Measurements from ENCODE around the gene BMPR1B.

DNA sequence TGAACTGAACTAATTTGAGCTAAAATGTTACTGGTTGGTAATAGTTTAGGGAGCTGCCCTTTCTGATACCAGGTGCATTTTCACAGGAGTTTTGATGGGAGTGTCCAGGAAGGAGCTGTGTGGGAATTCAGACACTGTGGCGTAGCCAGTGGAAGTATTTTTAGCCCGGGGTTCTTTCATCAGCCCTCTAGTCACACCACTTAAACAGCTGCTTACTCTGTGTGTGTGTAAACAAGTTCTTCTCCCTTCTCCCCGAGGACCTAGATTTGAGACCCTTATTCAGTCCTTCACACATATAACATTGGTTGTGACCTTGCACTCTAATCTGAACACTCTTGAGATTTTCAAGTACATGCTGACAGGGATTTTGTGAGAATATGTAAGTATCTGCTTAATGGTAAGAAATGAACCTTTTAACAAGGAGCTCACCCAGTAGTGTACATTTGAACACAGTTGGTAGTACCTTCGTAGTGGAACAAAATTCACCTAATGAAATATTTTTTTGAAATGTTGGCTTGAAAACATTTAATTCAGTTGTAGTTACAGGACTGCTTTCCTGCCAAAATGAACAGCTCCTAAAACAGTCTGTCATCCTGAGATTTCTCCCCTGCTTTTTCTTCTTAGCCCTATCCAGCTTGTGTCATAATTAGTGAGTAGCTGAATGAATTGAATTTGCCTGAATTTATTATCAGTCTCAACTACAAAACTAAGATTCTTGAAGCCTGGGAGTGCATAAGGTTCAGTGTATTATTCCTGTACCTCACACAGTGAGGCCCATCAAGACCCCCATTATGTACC is 61.8 kb downstream of the BMPR1B start:
- TF ChIP-seq, protein P1, sequence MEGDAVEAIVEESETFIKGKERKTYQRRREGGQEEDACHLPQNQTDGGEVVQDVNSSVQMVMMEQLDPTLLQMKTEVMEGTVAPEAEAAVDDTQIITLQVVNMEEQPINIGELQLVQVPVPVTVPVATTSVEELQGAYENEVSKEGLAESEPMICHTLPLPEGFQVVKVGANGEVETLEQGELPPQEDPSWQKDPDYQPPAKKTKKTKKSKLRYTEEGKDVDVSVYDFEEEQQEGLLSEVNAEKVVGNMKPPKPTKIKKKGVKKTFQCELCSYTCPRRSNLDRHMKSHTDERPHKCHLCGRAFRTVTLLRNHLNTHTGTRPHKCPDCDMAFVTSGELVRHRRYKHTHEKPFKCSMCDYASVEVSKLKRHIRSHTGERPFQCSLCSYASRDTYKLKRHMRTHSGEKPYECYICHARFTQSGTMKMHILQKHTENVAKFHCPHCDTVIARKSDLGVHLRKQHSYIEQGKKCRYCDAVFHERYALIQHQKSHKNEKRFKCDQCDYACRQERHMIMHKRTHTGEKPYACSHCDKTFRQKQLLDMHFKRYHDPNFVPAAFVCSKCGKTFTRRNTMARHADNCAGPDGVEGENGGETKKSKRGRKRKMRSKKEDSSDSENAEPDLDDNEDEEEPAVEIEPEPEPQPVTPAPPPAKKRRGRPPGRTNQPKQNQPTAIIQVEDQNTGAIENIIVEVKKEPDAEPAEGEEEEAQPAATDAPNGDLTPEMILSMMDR (IDR thresholded peaks at IDR 0.05) = no peak
- TF ChIP-seq POLR2A (IDR thresholded peaks at IDR 0.05) (no peak), POLR2AphosphoS5 (IDR thresholded peaks at IDR 0.05) (no peak)
